MM.1S (cell line): ENCODE data around the gene EXOSC7.

Experiments
- EZH2 ChIP-seq: fragments of 300-600 bp; sonication (generic); optimal IDR thresholded peaks from 2 replicates; pipeline ENCODE3; 2017; ENCODE audit warnings: low read depth, mild to moderate bottlenecking, antibody characterized with exemption, low read length, mixed read lengths
- TF ChIP-seq, protein P1 (sequence below): fragments of 300-600 bp; sonication (generic); IDR thresholded peaks from 2 replicates; pipeline ENCODE4 v1.5.1; 2016; ENCODE audit warnings: antibody characterized with exemption, low read length, mixed read lengths

DNA sequence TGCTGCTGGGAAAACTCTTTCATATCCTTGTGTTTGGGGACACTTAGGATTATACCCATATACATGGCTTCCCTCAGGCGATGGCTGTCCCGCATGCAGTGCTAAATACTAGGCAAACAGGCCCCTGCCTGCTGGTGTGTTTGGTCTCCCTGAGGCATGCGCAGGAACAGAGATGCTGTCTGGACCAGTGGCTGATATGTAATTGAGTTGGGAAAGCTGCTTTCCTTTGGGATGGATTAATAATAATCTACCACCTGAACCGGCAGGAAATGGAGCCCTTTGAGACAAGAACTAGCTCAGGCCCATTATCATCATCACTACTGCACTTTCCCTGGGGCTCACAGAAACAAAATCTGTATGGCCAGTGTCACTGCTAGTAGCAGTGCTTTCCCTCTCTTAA, 18.1 kb upstream of the EXOSC7 start:
- TF ChIP-seq, protein P1, sequence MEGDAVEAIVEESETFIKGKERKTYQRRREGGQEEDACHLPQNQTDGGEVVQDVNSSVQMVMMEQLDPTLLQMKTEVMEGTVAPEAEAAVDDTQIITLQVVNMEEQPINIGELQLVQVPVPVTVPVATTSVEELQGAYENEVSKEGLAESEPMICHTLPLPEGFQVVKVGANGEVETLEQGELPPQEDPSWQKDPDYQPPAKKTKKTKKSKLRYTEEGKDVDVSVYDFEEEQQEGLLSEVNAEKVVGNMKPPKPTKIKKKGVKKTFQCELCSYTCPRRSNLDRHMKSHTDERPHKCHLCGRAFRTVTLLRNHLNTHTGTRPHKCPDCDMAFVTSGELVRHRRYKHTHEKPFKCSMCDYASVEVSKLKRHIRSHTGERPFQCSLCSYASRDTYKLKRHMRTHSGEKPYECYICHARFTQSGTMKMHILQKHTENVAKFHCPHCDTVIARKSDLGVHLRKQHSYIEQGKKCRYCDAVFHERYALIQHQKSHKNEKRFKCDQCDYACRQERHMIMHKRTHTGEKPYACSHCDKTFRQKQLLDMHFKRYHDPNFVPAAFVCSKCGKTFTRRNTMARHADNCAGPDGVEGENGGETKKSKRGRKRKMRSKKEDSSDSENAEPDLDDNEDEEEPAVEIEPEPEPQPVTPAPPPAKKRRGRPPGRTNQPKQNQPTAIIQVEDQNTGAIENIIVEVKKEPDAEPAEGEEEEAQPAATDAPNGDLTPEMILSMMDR, result no peak
- no peak for TF ChIP-seq EZH2
